Pulmonary artery endothelial cell (primary cell): ENCODE results near the gene IFNL2. TPM values are rescaled to one million over a fixed set of nuclear protein-coding genes. Genes with fewer than 3 reads are reported as not detected.

Experiments
- DNase-seq: peaks from one replicate; pipeline ENCODE4 v3.0.0-alpha.2; 2011; ENCODE audit warnings: low read depth, low spot score
- total RNA-seq: library from RNA; depleted of rRNA; stranded (reverse); fragments of >200 nt; gene quantifications from 2 replicates; pipeline ENCODE4 v1.2.3, GENCODE V29; 2014

IFNL2 gene
- total RNA-seq, 1 donor from 2014 or later: not detected

DNA sequence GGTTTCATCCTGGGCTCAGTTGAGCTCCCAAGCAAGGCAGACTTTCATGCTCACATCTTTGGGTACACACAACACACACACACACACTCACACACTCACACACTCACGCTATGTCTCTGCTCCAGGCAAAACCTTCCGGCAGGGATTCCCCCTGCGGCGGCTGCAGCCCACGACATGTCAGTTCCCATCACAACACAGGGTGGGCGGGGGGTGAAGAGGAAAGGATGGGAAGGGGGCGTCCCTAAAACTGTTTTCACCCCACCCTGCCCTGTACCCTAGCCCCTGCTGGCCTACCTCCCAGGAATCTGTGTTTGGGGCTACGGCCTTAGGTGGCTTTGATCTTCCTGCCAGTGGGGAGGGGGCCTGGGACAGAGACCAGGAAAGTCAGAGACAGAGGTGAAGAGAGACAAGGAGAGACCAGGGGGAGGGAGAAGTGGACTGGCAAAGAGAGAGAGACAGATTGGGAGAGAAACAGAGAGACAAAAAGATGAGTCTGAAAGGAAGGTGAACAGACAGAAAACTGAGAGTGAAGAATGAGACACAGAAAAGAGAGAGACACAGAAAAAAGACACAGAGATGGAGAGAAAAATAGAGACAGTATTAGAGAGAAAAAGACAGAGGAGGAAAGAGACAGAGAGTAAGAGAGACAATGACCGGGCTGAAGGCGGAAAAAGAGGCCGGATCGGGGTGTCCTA lies 48.6 kb downstream of the IFNL2 start:
- DNase-seq: no peak

DNA sequence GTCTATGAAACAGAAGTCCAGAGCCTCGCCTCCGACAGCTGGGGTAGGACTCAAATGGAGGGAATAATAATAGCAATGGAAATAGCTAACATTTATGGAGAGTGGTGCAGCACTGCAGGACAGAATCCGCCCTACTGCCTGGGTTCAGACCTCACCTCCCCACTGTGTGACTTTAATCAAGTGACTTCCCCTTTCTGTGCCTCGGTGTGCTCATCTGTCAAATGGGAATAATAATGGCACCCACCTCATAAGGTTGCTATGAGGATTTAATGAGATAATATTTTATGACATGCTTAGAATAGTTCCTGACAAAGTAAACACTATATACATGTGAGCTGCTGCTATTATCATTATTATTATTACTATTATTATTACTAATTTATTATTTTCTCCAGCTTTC lies 49.3 kb downstream of the IFNL2 start:
- no peak for DNase-seq

DNA sequence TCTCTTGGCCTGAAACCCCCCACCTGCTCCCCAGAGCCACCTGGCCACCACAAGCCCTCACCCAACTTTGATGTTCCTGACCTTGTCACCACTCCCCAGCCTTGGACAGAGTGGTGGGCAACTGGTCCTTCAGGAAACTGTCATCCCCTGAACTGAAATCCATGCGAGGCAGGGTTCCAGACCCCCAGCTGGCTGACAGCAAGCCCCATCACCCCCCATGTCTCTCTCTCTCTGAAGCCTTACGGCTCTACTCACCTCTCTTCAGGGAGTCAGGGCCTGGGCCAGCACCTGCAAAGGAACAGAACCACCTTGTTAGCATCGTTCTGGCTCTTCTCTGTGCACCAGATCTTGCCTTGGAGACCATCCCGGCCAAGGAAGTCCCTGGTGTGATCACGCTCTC lies 49.9 kb downstream of the IFNL2 start:
- DNase-seq: no peak

DNA sequence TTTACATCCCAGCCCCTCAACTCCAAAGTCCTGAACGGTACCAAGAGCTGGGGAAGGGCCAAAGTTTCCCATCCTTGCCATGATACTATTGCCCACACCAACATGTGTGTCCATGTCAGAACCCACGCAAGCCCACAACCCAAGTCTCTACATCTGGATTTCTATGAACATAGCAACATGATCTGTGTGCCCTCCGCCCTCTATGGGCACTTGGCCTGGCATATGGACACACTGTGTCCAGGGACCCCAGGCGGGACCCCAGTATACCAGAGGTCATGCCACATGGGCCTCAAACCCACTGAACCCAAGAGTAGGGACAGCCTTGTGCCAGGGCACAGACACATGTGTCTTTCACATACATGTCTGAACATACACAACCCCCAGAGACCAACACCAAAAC lies 50.5 kb downstream of the IFNL2 start:
- no peak for DNase-seq

DNA sequence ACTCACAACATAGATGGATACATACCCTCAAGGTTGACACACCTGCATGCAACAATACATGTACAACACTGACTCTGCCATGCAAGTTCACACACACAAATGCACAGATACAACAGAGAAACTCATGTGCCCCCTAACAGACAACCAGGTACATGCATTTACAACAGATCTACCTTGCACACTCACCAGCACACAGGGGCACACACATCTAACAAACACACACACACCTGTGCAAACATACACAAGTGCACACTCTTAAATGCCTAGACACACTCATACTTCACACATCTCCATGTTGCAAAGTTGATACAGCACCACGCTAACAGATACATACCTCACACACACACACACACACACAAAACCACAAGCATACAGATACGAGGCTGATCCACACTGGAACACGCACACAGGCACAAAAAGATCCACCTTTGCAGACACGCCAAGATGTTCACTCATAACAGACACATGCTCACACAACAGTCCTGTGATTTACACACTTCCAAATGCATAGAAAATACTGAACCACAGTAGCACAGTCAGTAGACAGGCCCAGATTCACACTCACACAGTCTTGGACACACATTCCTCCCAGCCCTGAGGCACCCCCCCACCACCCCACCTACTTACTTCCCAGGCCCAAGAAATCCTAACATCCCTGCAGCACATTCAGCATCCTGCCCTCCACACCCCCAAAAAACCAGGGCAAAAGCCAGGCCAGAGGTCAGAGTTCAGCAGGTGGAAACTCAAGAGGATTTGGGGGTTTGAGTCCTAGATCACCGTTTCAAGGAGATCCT lies 51.1 kb downstream of the IFNL2 start:
- no peak for DNase-seq

Other genes with a start within 250 kb of the IFNL2 start
- gene FBXO27, start 235.8 kb upstream of the IFNL2 start, total RNA-seq: 1.5 and 2.2 TPM in 2 replicates
- 0.20 and 0.21 TPM in 2 replicates for gene ACP7, start 184.0 kb upstream of the IFNL2 start, total RNA-seq
- 7.5 and 7.6 TPM in 2 replicates for gene PAK4, start 142.6 kb upstream of the IFNL2 start, total RNA-seq
- not detected in 2 replicates for gene NCCRP1, start 71.4 kb upstream of the IFNL2 start, total RNA-seq
- not detected in 2 replicates for gene SYCN, start 64.1 kb upstream of the IFNL2 start, total RNA-seq
- not detected in 2 replicates for gene IFNL3, start 23.4 kb upstream of the IFNL2 start, total RNA-seq
- not detected in 2 replicates for gene IFNL4, start 19.5 kb upstream of the IFNL2 start, total RNA-seq
- not detected in 2 replicates for gene IFNL1, start 28.0 kb downstream of the IFNL2 start, total RNA-seq
- gene LRFN1, start 52.5 kb downstream of the IFNL2 start, total RNA-seq: 0.04 and 0.07 TPM in 2 replicates
- 6.9 and 19.4 TPM in 2 replicates for gene GMFG, start 67.6 kb downstream of the IFNL2 start, total RNA-seq
- 26.4 and 36.7 TPM in 2 replicates for gene SAMD4B, start 74.0 kb downstream of the IFNL2 start, total RNA-seq
- 42.3 and 55.5 TPM in 2 replicates for gene PAF1, start 122.7 kb downstream of the IFNL2 start, total RNA-seq
- gene MED29, start 123.0 kb downstream of the IFNL2 start, total RNA-seq: 14.2 and 20.1 TPM in 2 replicates
- gene ZFP36, start 138.5 kb downstream of the IFNL2 start, total RNA-seq: 0.59 and 1.1 TPM in 2 replicates
- gene PLEKHG2, start 144.3 kb downstream of the IFNL2 start, total RNA-seq: 10.7 and 13.2 TPM in 2 replicates
- 195 and 372 TPM in 2 replicates for gene RPS16, start 167.6 kb downstream of the IFNL2 start, total RNA-seq
- gene SUPT5H, start 177.2 kb downstream of the IFNL2 start, total RNA-seq: 52.4 and 60.3 TPM in 2 replicates
- gene TIMM50, start 212.4 kb downstream of the IFNL2 start, total RNA-seq: 91.6 and 93.8 TPM in 2 replicates
- 0.25 and 0.53 TPM in 2 replicates for gene DLL3, start 230.6 kb downstream of the IFNL2 start, total RNA-seq
- not detected in 2 replicates for gene SELENOV, start 246.7 kb downstream of the IFNL2 start, total RNA-seq